Keratinocyte (primary cell): ENCODE data around the gene RAB32. TPM values are rescaled to one million over a fixed set of nuclear protein-coding genes. Genes with fewer than 3 reads are reported as not detected.

Experiments
- DNase-seq: peaks from one replicate; pipeline ENCODE4 v3.0.0-alpha.2; 2011; ENCODE audit warnings: low read depth, missing footprints, low spot score
- FAIRE-seq: peaks from 2 replicates; lab custom pipeline; 2011; peaks lifted over from hg19 to GRCh38; lab: Jason Lieb, UNC
- H2AFZ ChIP-seq: 2 replicates; pipeline ENCODE4 v1.6.0; 2012; ENCODE audit warnings: low read length, control low read depth, inconsistent platforms; ENCODE audit not compliant: control insufficient read depth
- H3K27ac ChIP-seq: 2 replicates; pipeline ENCODE4 v1.5.1; 2011; ENCODE audit warnings: low read length; ENCODE audit not compliant: control insufficient read depth, insufficient read depth
- H3K27me3 ChIP-seq: 3 replicates; pipeline ENCODE4 v1.6.0; 2011; ENCODE audit warnings: low read length; ENCODE audit not compliant: control insufficient read depth, insufficient read depth; ENCODE audit errors: extremely low read depth
- H3K36me3 ChIP-seq, 2 experiments: 2 replicates in 1 of 2; 3 replicates in 1 of 2; pipeline ENCODE4 v1.5.1; 2011; ENCODE audit warnings: low read length in 2 of 2, mild to moderate bottlenecking in 1 of 2; ENCODE audit not compliant: control insufficient read depth in 2 of 2, insufficient read depth in 2 of 2; ENCODE audit errors: extremely low read depth in 1 of 2
- H3K4me1 ChIP-seq: 3 replicates; pipeline ENCODE4 v1.5.1; 2011; ENCODE audit warnings: low read length; ENCODE audit not compliant: control insufficient read depth, insufficient read depth; ENCODE audit errors: extremely low read depth
- H3K4me2 ChIP-seq: 3 replicates; pipeline ENCODE4 v1.6.0; 2011; ENCODE audit warnings: low read depth, low read length; ENCODE audit not compliant: control insufficient read depth, insufficient read depth; ENCODE audit errors: extremely low read depth
- H3K4me3 ChIP-seq, 3 experiments: fragments of 200-600 bp in 1 of 3; sonication (generic) in 1 of 3; 2 replicates in 2 of 3; 3 replicates in 1 of 3; pipeline ENCODE4 v1.5.1; 2011 to 2016; ENCODE audit warnings: low read length in 3 of 3, mild to moderate bottlenecking in 3 of 3, control low read depth in 2 of 3, inconsistent platforms in 1 of 3, low read depth in 1 of 3, mixed read lengths in 1 of 3, mixed run types in 1 of 3, moderate library complexity in 1 of 3; ENCODE audit not compliant: control insufficient read depth in 2 of 3, insufficient read depth in 2 of 3; ENCODE audit errors: extremely low read depth in 1 of 3
- H3K79me2 ChIP-seq: 2 replicates; pipeline ENCODE4 v1.6.0; 2012; ENCODE audit warnings: low read length; ENCODE audit not compliant: control insufficient read depth, insufficient read depth
- H3K9ac ChIP-seq: 3 replicates; pipeline ENCODE4 v1.6.0; 2011; ENCODE audit warnings: low read length; ENCODE audit not compliant: control insufficient read depth, insufficient read depth; ENCODE audit errors: extremely low read depth
- H3K9me1 ChIP-seq: 3 replicates; pipeline ENCODE4 v1.6.0; 2011; ENCODE audit warnings: low read length; ENCODE audit not compliant: control insufficient read depth, insufficient read depth; ENCODE audit errors: extremely low read depth
- H3K9me3 ChIP-seq: 2 replicates; pipeline ENCODE4 v1.5.1; 2012; ENCODE audit warnings: low read depth, low read length; ENCODE audit not compliant: control insufficient read depth
- H4K20me1 ChIP-seq: 3 replicates; pipeline ENCODE4 v1.6.0; 2011; ENCODE audit warnings: low read length; ENCODE audit not compliant: control insufficient read depth, insufficient read depth; ENCODE audit errors: extremely low read depth
- EZH2 ChIP-seq: IDR thresholded peaks from one replicate; pipeline ENCODE4 v1.6.1; 2012; ENCODE audit warnings: inconsistent platforms, mild to moderate bottlenecking, low read length, moderate library complexity
- dilution Hi-C: fragments of 300-500 bp; cut with MboI; formaldehyde crosslinking; loops from one replicate; pipeline ENCODE4 v1.7.0; 2020; ENCODE audit warnings: low sequenced_read_pairs; ENCODE audit not compliant: extremely low pct_ligation_motif_present
- polyA plus RNA-seq, 5 experiments: library from polyadenylated mRNA; depleted of rRNA in 3 of 5; stranded (reverse) in 3 of 5; stranded (forward) in 1 of 5; unstranded in 1 of 5; fragments of >200 nt; gene quantifications; 1 replicate in 1 of 5; 2 replicates in 3 of 5; 3 replicates in 1 of 5; pipeline versions ENCODE4 v1.2.1 to v1.2.3, GENCODE V29; 2011 to 2012; ENCODE audit warnings: missing spikeins in 2 of 5, low read depth in 1 of 5, low replicate concordance in 1 of 5
- TF ChIP-seq, protein P1 (sequence below), 3 experiments: IDR thresholded peaks in 1 of 3; conservative IDR thresholded peaks in 1 of 3; optimal IDR thresholded peaks in 1 of 3; 2 replicates in 2 of 3; 3 replicates in 1 of 3; pipeline versions ENCODE3 to v1.5.1; 2011; ENCODE audit warnings: low read length in 3 of 3, mild to moderate bottlenecking in 3 of 3, moderate library complexity in 2 of 3, control low read depth in 1 of 3, inconsistent platforms in 1 of 3; ENCODE audit not compliant: insufficient read depth in 2 of 3; ENCODE audit errors: extremely low read depth in 1 of 3

Gene RAB32
- polyA plus RNA-seq, 1 donor (not counting 4 experiments of a cell fraction or from before 2014, with no cell fraction given) = 73.0 TPM

GRCh38 chr6:146526192-146526591 is 17.4 kb upstream of the RAB32 start:
- Histone ChIP-seq H3K4me3 (no peak overlapping the region), H3K4me1 (no peaks in the 10 kb centered on the region), H3K9ac (no peak overlapping the region), H3K9me3 (no peaks in the 10 kb centered on the region), H3K27ac (no peak overlapping the region), H3K79me2 (no peaks in the 10 kb centered on the region), H3K27me3 (no peaks in the 10 kb centered on the region), H3K36me3 (no peaks in the 10 kb centered on the region), H3K9me1 (no peaks in the 10 kb centered on the region), H2AFZ (no peak overlapping the region), H3K4me2 (no peak overlapping the region), H4K20me1 (no peaks in the 10 kb centered on the region)
- TF ChIP-seq, protein P1, sequence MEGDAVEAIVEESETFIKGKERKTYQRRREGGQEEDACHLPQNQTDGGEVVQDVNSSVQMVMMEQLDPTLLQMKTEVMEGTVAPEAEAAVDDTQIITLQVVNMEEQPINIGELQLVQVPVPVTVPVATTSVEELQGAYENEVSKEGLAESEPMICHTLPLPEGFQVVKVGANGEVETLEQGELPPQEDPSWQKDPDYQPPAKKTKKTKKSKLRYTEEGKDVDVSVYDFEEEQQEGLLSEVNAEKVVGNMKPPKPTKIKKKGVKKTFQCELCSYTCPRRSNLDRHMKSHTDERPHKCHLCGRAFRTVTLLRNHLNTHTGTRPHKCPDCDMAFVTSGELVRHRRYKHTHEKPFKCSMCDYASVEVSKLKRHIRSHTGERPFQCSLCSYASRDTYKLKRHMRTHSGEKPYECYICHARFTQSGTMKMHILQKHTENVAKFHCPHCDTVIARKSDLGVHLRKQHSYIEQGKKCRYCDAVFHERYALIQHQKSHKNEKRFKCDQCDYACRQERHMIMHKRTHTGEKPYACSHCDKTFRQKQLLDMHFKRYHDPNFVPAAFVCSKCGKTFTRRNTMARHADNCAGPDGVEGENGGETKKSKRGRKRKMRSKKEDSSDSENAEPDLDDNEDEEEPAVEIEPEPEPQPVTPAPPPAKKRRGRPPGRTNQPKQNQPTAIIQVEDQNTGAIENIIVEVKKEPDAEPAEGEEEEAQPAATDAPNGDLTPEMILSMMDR (optimal IDR thresholded peaks at IDR 0.05 in 1 of 3, IDR thresholded peaks at IDR 0.05 in 1 of 3, conservative IDR thresholded peaks at IDR 0.05 in 1 of 3; ENCODE audit: extremely low read depth in 1 of 3, insufficient read depth in 2 of 3, low read length in 3 of 3) = peak in 2 of 3 experiments; percentile 32 to 34
- TF ChIP-seq EZH2 = no peak
- no peak for DNase-seq
- dilution Hi-C loops = no loop called here
- FAIRE-seq = no peak

GRCh38 chr6:146532702-146533101 is 10.9 kb upstream of the RAB32 start:
- no peaks in the 10 kb centered on the region for H3K9me1 ChIP-seq
- FAIRE-seq = no peak
- no peaks in the 10 kb centered on the region for H3K79me2 ChIP-seq
- DNase-seq = no peak
- H3K36me3 ChIP-seq = no peaks in the 10 kb centered on the region
- H3K4me2 ChIP-seq = no peak overlapping the region
- no peak for TF ChIP-seq EZH2
- no peaks in the 10 kb centered on the region for H4K20me1 ChIP-seq
- H3K4me1 ChIP-seq = no peaks in the 10 kb centered on the region
- no peak overlapping the region for H3K9ac ChIP-seq
- dilution Hi-C loops = no loop called here
- H3K27me3 ChIP-seq = no peaks in the 10 kb centered on the region
- H3K4me3 ChIP-seq = no peak overlapping the region
- H3K27ac ChIP-seq = no peak overlapping the region
- H3K9me3 ChIP-seq = no peaks in the 10 kb centered on the region
- no peak overlapping the region for H2AFZ ChIP-seq

DNA sequence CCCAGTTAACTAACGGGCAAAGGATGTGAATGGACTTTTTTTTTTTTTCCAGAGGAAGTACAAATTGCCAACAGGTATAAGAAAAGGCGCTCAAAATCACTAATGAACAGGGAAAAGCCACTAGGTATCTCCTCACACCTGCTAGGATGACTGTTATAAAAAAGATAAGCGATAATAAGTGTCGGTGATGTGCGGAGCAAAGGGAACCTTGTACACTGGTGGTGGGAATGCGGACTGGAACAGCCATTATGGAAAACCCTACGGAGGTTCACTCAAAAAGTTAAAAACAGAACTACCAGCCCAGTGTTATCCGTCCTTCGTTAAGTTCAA is 787 bp upstream of the RAB32 start:
- H3K9me3 ChIP-seq = no peaks in the 10 kb centered on the region
- H3K27me3 ChIP-seq = no peaks in the 10 kb centered on the region
- dilution Hi-C loops = no loop called here
- peak overlapping the region; percentile 93 for H3K9ac ChIP-seq
- DNase-seq (no peak), FAIRE-seq (no peak)
- no peaks in the 10 kb centered on the region for H3K9me1 ChIP-seq
- peaks cover 32% of the 10 kb centered on the region for H3K79me2 ChIP-seq
- H3K36me3 ChIP-seq = no peaks in the 10 kb centered on the region
- peak overlapping the region; percentile 88 for H3K27ac ChIP-seq
- H3K4me3 ChIP-seq = peak overlapping the region; percentile 87 to 94 (median 89)
- no peaks in the 10 kb centered on the region for H4K20me1 ChIP-seq
- TF ChIP-seq, protein P1 (optimal IDR thresholded peaks at IDR 0.05 in 1 of 3, IDR thresholded peaks at IDR 0.05 in 1 of 3, conservative IDR thresholded peaks at IDR 0.05 in 1 of 3; ENCODE audit: extremely low read depth in 1 of 3, insufficient read depth in 2 of 3, low read length in 3 of 3) = no peak
- TF ChIP-seq EZH2 = no peak
- peaks cover 21% of the 10 kb centered on the region for H3K4me1 ChIP-seq
- H2AFZ ChIP-seq = peak overlapping the region; percentile 73
- peak overlapping the region; percentile 63 for H3K4me2 ChIP-seq
